ENCODE data around the gene SERAC1.
A peak's percentile ranks its signal among the peaks of the same experiment; 100 is the strongest.

SERAC1 gene

GRCh38 chr6:158076548-158076947 lies 91.5 kb downstream of the SERAC1 start:
- no peak for DNase-seq

GRCh38 chr6:158073776-158074175 lies 94.3 kb downstream of the SERAC1 start:
- DNase-seq: no peak

GRCh38 chr6:158072083-158072721 lies 95.9 kb downstream of the SERAC1 start:
- DNase-seq: peak; percentile 67

- no peak for DNase-seq
Observed at GRCh38 chr6:158071121-158072082, 96.7 kb downstream of the SERAC1 start.

GRCh38 chr6:158070513-158070912 lies 97.5 kb downstream of the SERAC1 start:
- no peak for DNase-seq

GRCh38 chr6:158069800-158070195 lies 98.3 kb downstream of the SERAC1 start:
- DNase-seq: peak; percentile 40

- DNase-seq: peak; percentile 25
Observed at GRCh38 chr6:158068893-158069799, 98.9 kb downstream of the SERAC1 start.

GRCh38 chr6:158068156-158068892 lies 99.7 kb downstream of the SERAC1 start:
- DNase-seq: no peak

- no peak for DNase-seq
Observed at GRCh38 chr6:158067436-158068015, 100.5 kb downstream of the SERAC1 start.

GRCh38 chr6:158066136-158066781 lies 101.8 kb downstream of the SERAC1 start:
- no peak for DNase-seq

GRCh38 chr6:158064725-158065251 lies 103.3 kb downstream of the SERAC1 start:
- DNase-seq: no peak

- DNase-seq: no peak
Observed at GRCh38 chr6:158063736-158064135, 104.3 kb downstream of the SERAC1 start.

GRCh38 chr6:158061709-158062461 lies 106.2 kb downstream of the SERAC1 start:
- DNase-seq: peak; percentile 19

- no peak for DNase-seq
Observed at GRCh38 chr6:158061361-158061708, 106.7 kb downstream of the SERAC1 start.

- DNase-seq: peak; percentile 90
Observed at GRCh38 chr6:158060455-158061360, 107.4 kb downstream of the SERAC1 start.

Measured in fibroblast of upper back skin (primary cell).